Measurements from ENCODE around the gene HNRNPA0.
A peak's percentile ranks its signal among the peaks of the same experiment; 100 is the strongest.
"Not testable (repeated sequence)": the region's sequence is repeated elsewhere in the genome, so short reads cannot be mapped to it uniquely, and the experiment has no call there.

The HNRNPA0 gene
- total RNA-seq: 171 to 237 reads per million in 2 experiments

DNA sequence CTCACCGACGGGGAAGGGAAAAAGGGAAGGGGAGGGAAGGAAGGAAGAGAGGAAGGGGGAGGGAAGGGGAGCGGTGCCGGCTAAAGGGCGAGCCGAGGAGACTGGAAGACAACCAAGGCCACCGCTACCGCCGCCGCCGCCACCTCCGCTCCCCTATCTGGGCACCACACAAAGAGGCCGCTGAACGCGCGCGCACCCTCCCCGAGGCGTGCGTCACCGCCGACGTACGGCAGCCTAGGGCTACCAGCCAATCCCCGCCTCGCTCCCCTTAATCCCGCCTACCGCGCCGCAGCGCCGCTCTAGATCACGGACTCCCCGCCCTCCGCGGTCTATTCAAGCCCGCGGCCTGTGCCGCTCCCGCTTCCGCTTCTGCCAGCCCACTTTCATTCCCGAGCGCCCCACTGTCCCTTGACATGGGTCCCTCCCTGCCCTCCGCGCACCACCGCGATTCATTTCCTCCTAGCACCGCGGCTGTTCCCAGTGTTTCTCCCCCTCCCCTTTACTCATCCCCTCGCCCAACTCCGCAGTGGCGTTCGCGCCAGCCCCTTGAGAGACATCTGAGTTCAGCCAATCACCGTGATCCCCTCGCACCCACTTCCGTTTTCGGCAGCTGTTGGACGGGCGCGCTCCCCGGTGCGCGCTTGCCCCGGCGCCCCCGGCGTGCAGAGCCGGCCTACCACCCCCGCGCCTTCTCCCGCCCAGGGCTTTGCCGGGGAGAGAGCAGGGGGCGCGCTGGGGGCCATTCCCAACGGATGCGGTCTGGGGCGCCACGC lies at the start of gene HNRNPA0:
TSS of gene HNRNPA0 (minus strand) at position 176 of the 773 bp plus-strand sequence. CDS start 297 bp downstream, outside the sequence.
- DNase-seq (ENCODE audit: low read depth): peak; percentile 93

DNA sequence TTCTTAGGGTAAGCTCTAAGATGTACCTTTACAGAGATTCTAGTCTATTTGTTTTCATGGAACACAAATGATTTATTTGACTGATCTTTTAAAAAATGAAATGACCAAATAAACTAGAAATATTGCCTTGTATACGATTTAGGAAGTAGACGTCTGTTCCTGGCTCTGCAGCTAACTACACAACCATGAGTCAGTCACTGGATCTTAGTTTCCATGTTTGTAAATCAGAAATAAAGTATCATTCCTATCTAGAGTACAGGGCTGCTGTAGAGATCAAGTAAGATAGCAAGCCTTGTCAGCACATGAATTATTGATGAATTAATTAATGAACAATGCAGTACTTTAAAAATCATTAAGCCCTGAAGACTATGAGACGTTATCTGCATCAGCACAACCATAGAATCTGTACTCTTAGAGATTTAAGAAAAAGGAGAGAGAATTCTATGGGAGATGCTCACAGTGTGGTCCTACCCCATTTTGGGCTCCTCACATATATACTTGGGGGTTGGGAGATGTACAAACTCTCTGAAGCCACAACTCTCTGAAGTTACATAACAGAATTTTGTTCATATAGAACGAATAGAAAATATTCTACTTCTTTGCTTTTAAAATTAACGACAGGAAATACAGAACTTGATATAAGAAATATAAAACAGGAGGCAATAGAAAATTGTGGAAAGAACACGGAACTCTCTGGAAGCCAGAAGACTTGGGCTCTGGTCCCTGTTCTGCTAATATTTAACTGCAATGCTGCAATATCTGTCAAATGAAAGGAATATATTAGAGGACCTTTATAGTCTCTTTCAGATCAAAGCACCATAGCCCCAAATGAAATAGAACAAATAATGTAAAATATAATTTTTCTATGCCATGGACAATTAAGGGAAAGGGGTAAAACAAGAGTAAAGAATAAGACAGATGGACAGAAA lies 48.4 kb upstream of the HNRNPA0 start:
- no peak for DNase-seq (ENCODE audit: low read depth)

DNA sequence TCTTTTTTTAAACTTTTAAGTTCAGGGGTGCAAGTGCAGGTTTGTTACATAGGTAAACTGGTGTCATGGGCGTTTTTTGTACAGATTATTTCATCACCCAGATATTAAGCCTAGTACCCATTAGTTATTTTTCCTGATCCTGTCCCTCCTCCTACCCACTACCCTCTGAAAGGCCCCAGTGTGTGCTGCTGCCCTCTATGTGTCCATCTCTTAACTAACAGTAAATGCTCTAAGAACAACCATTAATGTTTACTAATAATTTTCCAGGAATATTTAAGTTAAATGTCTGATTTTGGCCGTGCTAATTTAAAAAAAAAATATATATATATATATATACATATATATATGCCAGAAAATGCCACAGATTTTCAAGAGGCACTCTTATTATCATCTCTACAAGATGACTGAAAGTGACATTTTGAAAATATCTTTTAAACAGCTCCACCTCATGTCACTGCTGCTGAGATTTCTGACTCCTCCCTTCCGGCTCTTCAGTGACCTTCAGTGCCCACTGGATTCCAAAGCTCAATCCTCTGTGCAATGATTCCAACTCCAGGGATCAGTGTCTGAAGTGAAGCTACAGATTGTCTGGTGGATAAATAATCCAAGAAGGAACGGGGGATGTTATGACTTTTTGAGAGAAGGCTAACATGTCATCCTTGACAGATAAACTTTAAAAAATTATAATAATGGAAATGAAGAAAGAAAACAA lies 46.7 kb upstream of the HNRNPA0 start:
- no peak for DNase-seq (ENCODE audit: low read depth)

DNA sequence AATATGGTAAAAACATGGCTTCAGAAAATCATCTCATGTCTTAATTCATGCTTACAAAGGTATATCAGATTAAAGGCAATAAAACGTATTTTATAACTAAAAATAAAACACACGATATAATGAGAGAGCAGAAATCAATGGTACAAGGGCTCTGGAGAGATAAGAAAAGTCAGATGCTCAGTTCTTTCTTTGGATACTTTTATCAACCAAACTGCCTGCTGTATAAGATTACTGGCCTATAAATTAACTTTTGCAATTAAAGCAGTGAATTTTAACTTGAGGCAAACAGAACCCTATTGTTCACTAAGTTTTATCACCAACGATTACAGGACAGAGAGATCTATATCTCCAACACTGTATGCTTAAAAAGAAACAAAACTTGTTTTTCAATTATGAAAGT lies 42.1 kb upstream of the HNRNPA0 start:
- DNase-seq (ENCODE audit: low read depth): no peak

DNA sequence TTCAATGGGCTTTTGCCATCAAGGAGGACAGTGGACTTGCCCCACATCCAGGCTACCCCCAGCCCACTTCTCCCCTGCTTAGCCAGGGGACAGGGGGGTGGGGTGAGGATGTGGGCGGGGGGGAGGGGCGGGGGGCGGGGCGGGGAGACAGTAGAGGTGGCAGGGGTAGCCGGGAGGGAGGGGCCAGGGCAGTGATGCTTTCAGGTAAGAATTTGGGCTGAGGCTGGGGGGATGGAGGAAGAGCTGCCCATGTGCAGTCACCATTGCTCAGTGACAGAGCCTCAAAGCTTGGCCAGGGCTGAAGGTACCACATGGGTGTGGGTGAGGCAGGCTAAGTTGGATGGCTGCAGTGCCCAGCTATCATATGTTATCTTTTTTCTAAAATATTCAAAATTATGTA lies 40.7 kb upstream of the HNRNPA0 start:
- no peak for DNase-seq (ENCODE audit: low read depth)

DNA sequence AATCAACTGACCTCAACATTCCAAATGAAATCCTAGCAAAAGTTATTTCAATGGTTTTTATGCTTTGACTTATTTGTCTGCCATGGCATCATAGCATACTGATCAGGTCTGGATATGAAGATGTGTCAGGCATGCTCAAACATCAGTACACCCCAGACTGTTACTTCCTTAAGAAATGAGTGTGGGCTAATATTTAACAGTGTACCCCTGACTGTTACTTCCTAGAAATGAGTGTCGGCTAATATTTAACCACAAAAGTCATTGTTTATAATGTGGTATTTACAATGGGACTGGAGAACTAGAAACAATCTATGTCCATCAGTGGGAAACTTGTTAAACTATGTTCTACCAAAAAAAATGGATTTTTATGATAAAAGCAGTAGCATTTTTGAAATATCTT lies 38.1 kb upstream of the HNRNPA0 start:
- DNase-seq (ENCODE audit: low read depth): no peak

DNA sequence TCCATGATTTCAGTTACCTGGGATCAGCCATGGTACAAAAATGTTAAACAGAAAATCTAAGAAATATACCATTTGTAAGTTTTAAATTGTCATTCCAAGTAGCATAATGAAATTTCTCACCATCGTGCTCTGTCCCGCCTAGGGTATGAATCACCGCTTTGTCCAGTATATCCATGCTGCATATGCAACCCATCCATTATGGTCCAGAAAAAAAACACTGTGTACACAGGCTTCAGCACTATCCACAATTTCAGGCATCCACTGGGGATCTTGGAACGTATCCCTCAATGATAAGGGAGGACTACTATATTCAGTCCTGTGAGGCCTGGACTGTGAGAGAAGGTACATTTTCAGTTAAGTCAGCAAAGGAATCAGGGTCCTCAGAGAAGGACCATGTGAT lies 37.6 kb upstream of the HNRNPA0 start:
- DNase-seq (ENCODE audit: low read depth): no peak

DNA sequence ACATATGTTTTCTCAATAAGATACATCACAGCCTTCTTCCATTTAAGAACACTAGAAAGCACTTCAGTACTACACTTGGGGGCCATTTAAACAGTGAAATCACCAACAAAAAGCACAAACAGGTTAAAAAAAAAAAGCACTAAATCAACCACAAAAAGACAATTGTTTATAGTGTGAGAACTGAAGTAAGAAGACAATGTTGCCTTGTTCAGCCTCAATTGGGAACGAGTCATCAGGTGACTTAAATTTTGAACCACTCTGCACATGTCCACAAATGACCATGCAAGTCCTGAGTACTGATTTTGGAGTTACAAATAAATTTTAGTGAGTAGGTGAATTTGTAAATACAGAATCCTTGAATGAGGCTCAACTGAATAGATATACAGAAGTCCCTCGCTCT lies 37.2 kb upstream of the HNRNPA0 start:
- DNase-seq (ENCODE audit: low read depth): no peak

DNA sequence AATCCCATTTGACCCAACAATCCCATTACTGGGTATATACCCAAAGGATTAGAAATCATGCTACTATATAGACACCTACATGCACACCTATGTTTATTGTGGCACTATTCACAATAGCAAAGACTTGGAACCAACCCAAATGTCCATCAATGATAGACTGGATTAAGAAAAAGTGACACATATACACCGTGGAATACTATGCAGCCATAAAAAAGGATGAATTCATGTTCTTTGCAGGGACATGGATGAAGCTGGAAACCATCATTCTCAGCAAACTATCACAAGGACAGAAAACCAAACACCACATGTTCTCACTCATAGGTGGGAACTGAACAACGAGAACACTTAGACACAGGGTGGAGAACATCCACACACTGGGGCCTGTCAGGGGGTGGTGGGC lies 34.4 kb upstream of the HNRNPA0 start:
- not testable (repeated sequence) for DNase-seq (ENCODE audit: low read depth)

DNA sequence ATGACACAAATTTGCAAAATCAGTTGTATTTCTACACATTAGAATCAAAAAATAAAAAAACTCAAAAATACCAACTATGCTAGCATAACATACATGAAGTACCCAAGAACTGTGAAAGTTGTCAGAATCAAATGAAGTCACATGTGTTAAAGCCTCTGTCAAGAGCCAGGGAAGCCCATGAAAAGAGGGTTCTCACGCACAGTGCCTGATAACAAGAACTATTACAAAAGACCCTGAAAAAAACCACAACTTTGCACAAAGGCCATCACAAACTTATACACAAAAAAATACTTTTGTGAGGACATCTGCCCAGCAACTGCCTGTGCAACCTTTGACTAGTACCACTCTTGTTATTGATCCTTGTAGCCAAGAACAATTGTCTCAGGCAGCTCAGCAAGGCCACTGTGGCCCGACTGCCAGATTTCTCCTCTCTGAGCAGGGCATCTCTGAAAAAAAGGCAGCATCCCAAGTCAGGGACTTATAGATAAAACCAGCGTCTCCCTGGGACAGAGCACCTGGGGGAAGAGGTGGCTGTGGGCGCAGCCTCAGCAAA lies 28.9 kb upstream of the HNRNPA0 start:
- no peak for DNase-seq (ENCODE audit: low read depth)

DNA sequence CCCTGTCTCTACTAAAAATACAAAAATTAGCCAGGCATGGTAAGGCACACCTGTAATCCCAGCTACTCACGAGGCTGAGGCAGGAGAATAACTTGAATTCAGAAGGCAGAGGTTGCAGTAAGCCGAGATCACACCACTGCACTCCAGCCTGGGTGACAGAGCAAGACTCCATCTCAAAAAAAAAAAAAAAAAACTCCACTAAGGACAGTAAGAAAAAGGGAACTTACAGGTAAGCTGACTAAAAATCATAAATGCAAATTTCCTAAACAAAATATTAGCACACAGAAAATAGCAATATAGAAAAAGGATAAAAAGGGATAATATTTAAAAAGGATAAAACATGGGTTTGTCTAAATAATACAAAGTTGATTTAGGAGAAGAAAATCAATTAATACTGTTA lies 27.9 kb upstream of the HNRNPA0 start:
- DNase-seq (ENCODE audit: low read depth): no peak

DNA sequence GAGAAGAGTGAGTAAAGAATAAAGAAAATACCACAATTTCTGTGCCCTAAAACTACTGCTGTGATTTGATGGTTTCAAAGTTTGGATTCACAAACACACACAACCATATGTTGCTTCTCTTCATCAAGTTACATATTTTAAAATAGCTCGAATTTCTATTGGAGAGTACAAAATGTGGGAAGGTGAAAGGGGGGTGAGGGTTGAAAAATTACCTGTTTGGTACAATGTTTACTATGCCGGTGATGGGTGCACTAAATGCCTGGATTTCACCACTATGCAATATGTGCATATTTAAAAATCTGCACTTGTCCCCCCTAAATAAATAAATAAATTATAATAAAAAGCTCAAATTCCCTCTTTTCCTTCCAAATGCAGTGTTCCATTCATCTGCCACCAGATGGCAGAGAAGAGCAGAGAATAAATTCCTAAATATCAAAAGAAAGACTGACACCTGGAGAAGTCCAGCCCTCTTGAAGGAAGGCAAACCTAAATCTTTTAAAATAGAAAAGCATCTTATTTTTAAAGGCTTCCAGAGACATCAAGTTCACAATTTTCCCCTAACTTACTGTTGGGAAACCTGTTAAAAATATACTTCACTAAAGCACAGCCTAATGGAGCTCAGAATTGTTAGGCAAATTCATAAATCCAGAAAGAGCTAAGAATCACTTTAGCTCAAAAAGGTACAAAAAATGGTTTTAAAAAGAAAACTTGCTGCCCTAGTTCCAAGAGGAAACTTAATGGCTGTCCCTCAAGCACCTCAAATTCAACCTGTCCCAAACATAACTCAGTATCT lies 24.8 kb upstream of the HNRNPA0 start:
- DNase-seq (ENCODE audit: low read depth): no peak

DNA sequence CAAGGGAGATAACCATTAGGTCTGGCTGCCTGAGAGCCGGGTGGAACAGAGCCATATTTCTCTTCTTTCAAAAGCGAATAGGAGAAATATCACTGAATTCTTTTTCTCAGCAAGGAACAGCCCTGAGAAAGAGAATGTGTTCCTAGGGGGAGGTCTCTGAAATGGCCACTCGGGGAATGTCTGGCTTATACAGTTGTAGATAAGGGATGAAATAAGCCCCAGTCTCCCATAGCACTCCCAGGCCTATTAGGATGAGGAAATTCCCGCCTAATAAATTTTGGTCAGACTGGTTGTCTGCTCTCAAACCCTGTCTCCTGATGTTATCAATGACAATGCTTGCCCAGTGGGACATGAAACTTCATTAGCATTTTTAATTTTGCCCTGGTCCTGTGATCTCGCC lies 13.8 kb upstream of the HNRNPA0 start:
- DNase-seq (ENCODE audit: low read depth): not testable (repeated sequence)

DNA sequence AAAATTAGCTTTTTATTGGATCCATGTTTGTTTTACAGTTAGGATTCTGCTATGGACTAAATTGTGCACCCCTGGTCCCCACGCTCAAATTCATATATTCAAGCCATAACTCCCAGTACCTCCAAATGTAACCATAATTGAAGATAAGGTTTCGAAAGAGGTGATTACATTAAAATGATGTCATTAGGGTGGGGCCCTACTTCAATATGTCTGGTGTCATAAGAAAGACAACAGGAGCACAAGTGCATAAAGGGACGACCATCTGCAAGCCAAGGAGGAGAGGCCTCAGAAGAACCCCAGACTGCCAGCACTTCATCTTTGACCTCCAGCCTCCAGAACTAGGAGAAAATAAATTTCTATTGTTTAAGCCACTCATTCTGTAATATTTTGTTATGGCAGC lies 7.4 kb upstream of the HNRNPA0 start:
- no peak for DNase-seq (ENCODE audit: low read depth)

DNA sequence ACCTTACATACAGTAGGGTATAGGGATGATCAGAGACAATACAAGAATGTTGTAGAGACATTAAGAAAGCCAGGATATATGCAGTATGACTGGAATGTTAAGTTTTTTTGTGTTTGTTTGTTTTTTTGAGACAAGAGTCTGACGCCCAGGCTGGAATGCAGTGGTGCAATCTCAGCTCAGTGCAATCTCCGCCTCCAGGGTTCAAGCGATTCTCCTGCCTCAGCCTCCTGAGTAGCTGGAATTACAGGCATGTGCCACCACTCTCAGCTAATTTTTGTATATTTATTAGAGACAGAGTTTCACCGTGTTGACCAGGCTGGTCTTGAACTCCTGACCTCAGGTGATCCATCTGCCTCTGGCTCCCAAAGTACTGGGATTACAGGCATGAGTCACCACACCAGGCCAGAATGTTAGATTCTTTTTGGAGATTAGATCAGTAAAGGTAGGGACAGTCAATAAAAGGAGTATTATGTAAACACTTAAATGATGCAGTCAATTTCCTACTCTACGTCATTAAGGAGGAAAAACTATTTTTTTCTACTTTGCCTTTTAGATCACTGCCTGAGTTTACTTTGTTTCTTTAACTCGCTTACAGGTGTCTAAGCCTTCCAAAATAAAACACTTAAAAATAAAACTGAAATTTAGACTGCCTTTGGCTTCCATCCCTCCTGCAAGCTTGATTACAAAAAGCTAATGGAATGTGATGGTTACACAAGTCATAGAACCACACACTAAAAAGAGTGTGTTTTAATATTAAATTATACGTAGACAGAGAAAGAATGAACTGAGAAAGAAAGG lies 6.8 kb upstream of the HNRNPA0 start:
- no peak for DNase-seq (ENCODE audit: low read depth)

DNA sequence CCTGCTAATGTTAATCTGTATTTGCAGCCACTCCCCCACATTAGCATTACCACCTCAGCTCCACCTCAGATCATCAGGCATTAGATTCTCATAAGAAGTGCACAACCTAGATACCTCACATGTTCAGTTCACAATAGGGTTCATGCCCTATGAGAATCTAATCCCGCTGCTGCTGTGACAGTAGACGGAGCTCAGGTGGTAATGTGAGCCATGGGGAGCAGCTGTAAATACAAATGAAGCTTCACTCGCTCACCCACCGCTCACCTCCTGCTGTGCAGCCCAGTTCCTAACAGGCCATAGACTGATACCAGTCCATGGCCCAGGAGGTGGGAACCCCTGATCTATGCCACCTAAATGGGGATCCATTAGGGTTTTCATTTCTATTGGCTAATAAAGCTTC lies 6.1 kb upstream of the HNRNPA0 start:
- no peak for DNase-seq (ENCODE audit: low read depth)

DNA sequence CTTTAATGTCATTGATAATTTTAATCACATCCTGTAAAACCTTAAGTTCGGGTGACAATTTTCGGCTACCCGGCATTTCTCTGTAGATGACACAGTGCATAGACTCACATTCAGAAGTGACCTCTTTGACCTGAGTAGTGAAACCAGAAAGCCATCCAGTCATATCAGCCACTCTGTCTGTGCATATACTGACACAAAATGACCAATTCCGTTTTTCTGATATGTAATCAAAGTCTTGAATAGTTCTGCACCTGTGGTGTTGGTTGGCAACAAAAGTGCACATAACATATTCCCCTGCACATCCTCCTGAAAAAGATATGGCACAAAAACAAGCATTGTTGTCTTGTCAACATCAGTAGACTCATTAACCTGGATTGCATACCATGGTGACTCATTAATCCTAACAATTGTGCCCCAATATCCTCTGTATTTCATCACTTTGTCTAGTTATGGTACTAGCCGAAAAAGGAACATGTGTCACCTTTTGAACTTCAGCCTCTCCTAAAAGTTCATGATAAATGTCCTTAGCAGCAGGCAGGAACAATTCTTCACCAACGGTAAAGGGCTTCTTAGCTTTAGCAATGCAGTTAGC lies 4.6 kb upstream of the HNRNPA0 start:
- DNase-seq (ENCODE audit: low read depth): no peak

DNA sequence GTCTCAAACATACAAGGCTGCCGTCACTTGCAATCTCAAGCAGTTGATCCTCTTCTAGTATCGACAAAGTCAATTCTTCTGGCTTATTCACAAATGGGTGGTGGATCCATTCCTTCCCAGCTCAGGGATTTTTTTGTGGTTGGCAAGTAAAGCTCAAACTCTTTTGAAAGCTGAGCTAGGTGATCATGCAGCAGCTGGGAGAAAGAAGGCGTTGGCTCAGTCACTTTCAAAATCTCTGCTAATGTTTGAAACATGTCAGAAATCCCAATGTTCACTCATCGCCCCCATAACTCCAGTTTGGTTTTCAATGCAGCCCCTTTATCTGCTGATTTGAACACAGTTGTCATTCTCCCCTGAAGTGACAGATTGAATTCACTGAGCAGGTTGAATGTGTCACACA lies 4.0 kb upstream of the HNRNPA0 start:
- no peak for DNase-seq (ENCODE audit: low read depth)

DNA sequence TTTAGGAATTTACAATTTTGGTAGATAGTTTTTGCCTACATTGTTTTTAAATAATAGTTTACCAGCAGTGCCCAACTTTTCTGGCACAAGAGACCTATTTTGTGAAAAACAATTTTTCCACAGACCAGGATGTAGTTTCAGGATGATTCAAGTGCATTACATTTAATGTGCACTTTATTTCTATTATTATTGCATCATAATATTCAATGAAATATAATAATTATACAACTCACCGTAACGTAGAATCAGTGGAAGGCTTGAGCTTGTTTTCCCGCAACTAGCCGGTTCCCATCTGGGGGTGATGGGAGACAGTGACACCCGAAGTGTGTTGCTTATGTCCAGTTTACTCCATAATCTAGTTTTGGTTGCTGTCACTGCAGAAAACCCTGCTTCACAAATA lies 3.5 kb upstream of the HNRNPA0 start:
- no peak for DNase-seq (ENCODE audit: low read depth)

All from T follicular helper cell (primary cell).